Cerebellar cortex (tissue), 1 donor: Measurements from ENCODE around the gene MAPK7.

Source experiments
- DNase-seq: peaks from one replicate; pipeline ENCODE4 v3.0.0-alpha.2; 2015; ENCODE audit warnings: low spot score

MAPK7 gene

GRCh38 chr17:19378416-19379360 is at the start of gene MAPK7:
MAPK7 (plus strand) TSS chr17:19378498; CDS start chr17:19378901, 403 bp downstream.
- DNase-seq, result no peak

GRCh38 chr17:19329136-19329535 is 49.2 kb upstream of the MAPK7 start:
- DNase-seq, result no peak

GRCh38 chr17:19329839-19330238 is 48.5 kb upstream of the MAPK7 start:
- no peak for DNase-seq

GRCh38 chr17:19330271-19330670 is 48.0 kb upstream of the MAPK7 start:
- no peak for DNase-seq

GRCh38 chr17:19331134-19331533 is 47.2 kb upstream of the MAPK7 start:
- DNase-seq, result no peak

- no peak for DNase-seq
These were observed 46.6 kb upstream of the MAPK7 start for GRCh38 chr17:19331543-19332245.

- DNase-seq, result no peak
These were observed 45.7 kb upstream of the MAPK7 start for GRCh38 chr17:19332371-19333131.

GRCh38 chr17:19333132-19333440 is 45.2 kb upstream of the MAPK7 start:
- no peak for DNase-seq

- no peak for DNase-seq
These were observed 44.5 kb upstream of the MAPK7 start for GRCh38 chr17:19333736-19334290.

- DNase-seq, result no peak
These were observed 44.0 kb upstream of the MAPK7 start for GRCh38 chr17:19334331-19334730.

- no peak for DNase-seq
These were observed 42.2 kb upstream of the MAPK7 start for GRCh38 chr17:19335951-19336631.

GRCh38 chr17:19336938-19337711 is 41.2 kb upstream of the MAPK7 start:
- DNase-seq, result peak; percentile 64

GRCh38 chr17:19337712-19338023 is 40.6 kb upstream of the MAPK7 start:
- DNase-seq, result no peak

GRCh38 chr17:19338031-19338990 is 40.0 kb upstream of the MAPK7 start:
- peak; percentile 60 for DNase-seq

GRCh38 chr17:19339341-19339815 is 38.9 kb upstream of the MAPK7 start:
- DNase-seq, result no peak

- no peak for DNase-seq
These were observed 37.1 kb upstream of the MAPK7 start for GRCh38 chr17:19341211-19341631.

- no peak for DNase-seq
These were observed 36.4 kb upstream of the MAPK7 start for GRCh38 chr17:19341641-19342610.

GRCh38 chr17:19342611-19343255 is 35.6 kb upstream of the MAPK7 start:
- DNase-seq, result no peak
